SK-N-SH treated with all-trans-retinoic acid at 6 μM for 48 hours (cell line): ENCODE results near the gene PLEKHM3.

ENCODE experiments used
- ATAC-seq: fragments of 200-7000 bp; cut with Tn5 transposase; 3 replicates; pipeline ENCODE4 v1.9.1; 2020; ENCODE audit warnings: mild to moderate bottlenecking, moderate library complexity
- BACH2 ChIP-seq: fragments of 250-450 bp; sonication (Bioruptor Pico); IDR thresholded peaks from 2 replicates; pipeline ENCODE4 v1.9.0; 2021; ENCODE audit warnings: mild to moderate bottlenecking, borderline replicate concordance
- GLIS3 ChIP-seq: fragments of 250-450 bp; sonication (Bioruptor Pico); IDR thresholded peaks from 2 replicates; pipeline ENCODE4 v1.5.0; 2020; ENCODE audit warnings: mild to moderate bottlenecking, moderate library complexity
- ISL1 ChIP-seq: fragments of 250-450 bp; sonication (Bioruptor Pico); IDR thresholded peaks from 2 replicates; pipeline ENCODE4 v2.1.2; 2022; ENCODE audit warnings: mild to moderate bottlenecking, moderate library complexity
- SNAI2 ChIP-seq: fragments of 250-450 bp; sonication (Bioruptor Pico); IDR thresholded peaks from 2 replicates; pipeline ENCODE4 v1.5.0; 2020; ENCODE audit warnings: mild to moderate bottlenecking, moderate library complexity
- TCF4 ChIP-seq: fragments of 250-450 bp; sonication (Bioruptor Pico); IDR thresholded peaks from 2 replicates; pipeline ENCODE4 v1.8.0; 2021; ENCODE audit warnings: mild to moderate bottlenecking, moderate library complexity, borderline replicate concordance
- TOX ChIP-seq: fragments of 250-450 bp; sonication (Bioruptor Pico); IDR thresholded peaks from 2 replicates; pipeline ENCODE4 v1.8.0; 2021; ENCODE audit warnings: mild to moderate bottlenecking, moderate library complexity, borderline replicate concordance
- ZC3H10 ChIP-seq: fragments of 250-450 bp; sonication (Bioruptor Pico); IDR thresholded peaks from 2 replicates; pipeline ENCODE4 v1.5.1; 2021; ENCODE audit warnings: mild to moderate bottlenecking, moderate library complexity
- ZFP3 ChIP-seq: fragments of 250-450 bp; sonication (Bioruptor Pico); IDR thresholded peaks from 2 replicates; pipeline ENCODE4 v1.5.0; 2020; ENCODE audit warnings: mild to moderate bottlenecking, moderate library complexity
- ZFP30 ChIP-seq: fragments of 450-650 bp; formaldehyde crosslinking; IDR thresholded peaks from 2 replicates; pipeline ENCODE4 v1.5.0; 2022; ENCODE audit warnings: mild to moderate bottlenecking, moderate library complexity
- ZNF70 ChIP-seq: fragments of 450-650 bp; formaldehyde crosslinking; IDR thresholded peaks from 2 replicates; pipeline ENCODE4 v1.5.0; 2020; ENCODE audit warnings: mild to moderate bottlenecking, moderate library complexity
- TF ChIP-seq, protein P1 (sequence below): fragments of 250-450 bp; sonication (Bioruptor Pico); IDR thresholded peaks from 2 replicates; pipeline ENCODE4 v1.5.1; 2020; ENCODE audit warnings: low read depth, mild to moderate bottlenecking, moderate library complexity
- TF ChIP-seq, protein P2 (sequence below): fragments of 250-450 bp; sonication (Bioruptor Pico); IDR thresholded peaks from 2 replicates; pipeline ENCODE4 v1.8.0; 2021; ENCODE audit warnings: low read depth, mild to moderate bottlenecking, moderate library complexity, borderline replicate concordance
- TF ChIP-seq, protein P3 (sequence below): fragments of 250-450 bp; sonication (Bioruptor Pico); IDR thresholded peaks from 2 replicates; pipeline ENCODE4 v1.5.0; 2020; ENCODE audit warnings: mild to moderate bottlenecking, moderate library complexity

The PLEKHM3 gene

DNA sequence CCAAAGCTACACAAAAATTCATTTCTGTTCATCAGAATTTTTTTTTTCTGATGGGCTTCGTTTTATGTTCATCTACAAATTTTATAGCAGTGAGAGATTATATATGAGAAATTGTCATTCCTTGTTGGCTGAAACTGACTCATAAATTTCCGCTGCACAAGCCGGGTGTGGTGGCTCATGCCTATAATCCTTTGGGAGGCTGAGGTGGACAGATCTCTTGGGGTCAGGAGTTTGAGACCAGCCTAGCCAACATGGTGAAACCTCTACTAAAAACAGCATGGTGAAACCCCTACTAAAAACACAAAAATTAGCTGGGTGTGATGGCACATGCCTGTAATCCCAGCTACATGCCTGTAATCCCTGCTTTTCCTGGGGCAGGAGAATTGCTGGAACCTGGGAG lies 72.0 kb downstream of the PLEKHM3 start:
- TF ChIP-seq, protein P1, sequence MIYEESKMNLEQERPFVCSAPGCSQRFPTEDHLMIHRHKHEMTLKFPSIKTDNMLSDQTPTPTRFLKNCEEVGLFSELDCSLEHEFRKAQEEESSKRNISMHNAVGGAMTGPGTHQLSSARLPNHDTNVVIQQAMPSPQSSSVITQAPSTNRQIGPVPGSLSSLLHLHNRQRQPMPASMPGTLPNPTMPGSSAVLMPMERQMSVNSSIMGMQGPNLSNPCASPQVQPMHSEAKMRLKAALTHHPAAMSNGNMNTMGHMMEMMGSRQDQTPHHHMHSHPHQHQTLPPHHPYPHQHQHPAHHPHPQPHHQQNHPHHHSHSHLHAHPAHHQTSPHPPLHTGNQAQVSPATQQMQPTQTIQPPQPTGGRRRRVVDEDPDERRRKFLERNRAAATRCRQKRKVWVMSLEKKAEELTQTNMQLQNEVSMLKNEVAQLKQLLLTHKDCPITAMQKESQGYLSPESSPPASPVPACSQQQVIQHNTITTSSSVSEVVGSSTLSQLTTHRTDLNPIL (CRISPR knock-in tag): no peak
- no peak for TF ChIP-seq SNAI2
- ATAC-seq: no peak

DNA sequence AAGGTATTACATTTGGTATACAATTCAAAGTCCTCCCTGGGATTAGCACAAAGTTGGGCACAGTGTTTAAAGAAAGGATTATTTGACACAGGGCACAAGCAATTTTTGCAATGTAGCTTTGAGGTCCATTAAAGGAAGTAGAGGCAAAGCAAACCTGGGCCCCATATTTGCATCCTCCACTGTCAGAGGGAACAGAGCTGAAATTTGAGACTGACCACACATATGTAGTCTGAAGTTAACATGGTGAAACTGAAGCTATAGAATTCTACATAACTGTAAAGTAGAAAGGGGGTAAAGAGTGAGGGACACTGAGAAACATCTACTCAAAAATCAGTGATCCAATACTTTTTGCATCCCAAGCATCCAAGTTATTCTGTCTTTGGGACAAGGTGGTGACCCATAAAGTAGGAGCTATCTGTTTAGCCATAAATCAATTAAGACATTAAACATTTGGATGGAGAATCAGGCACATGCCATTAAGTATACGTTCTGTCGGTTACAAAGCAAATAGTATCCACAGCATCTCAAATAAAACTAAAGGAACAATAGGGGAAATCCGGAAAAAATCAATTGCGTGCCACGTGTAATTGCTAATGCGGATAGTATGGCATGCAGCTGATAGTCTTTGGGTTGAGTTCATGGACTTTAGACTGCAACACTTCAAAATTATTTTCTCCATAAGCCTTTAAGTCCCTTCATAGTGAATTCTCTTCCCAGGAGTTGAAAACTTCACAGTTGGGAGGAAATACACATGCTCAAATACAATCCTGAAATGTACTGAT lies 72.6 kb downstream of the PLEKHM3 start:
- TF ChIP-seq TCF4 (CRISPR knock-in tag) (no peak), ZC3H10 (CRISPR knock-in tag) (no peak), ISL1 (CRISPR knock-in tag) (no peak), SNAI2 (no peak), TOX (CRISPR knock-in tag) (no peak)
- TF ChIP-seq, protein P1 (CRISPR knock-in tag): no peak
- TF ChIP-seq, protein P2, sequence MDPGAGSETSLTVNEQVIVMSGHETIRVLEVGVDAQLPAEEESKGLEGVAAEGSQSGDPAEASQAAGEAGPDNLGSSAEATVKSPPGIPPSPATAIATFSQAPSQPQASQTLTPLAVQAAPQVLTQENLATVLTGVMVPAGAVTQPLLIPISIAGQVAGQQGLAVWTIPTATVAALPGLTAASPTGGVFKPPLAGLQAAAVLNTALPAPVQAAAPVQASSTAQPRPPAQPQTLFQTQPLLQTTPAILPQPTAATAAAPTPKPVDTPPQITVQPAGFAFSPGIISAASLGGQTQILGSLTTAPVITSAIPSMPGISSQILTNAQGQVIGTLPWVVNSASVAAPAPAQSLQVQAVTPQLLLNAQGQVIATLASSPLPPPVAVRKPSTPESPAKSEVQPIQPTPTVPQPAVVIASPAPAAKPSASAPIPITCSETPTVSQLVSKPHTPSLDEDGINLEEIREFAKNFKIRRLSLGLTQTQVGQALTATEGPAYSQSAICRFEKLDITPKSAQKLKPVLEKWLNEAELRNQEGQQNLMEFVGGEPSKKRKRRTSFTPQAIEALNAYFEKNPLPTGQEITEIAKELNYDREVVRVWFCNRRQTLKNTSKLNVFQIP: no peak
- TF ChIP-seq, protein P3, sequence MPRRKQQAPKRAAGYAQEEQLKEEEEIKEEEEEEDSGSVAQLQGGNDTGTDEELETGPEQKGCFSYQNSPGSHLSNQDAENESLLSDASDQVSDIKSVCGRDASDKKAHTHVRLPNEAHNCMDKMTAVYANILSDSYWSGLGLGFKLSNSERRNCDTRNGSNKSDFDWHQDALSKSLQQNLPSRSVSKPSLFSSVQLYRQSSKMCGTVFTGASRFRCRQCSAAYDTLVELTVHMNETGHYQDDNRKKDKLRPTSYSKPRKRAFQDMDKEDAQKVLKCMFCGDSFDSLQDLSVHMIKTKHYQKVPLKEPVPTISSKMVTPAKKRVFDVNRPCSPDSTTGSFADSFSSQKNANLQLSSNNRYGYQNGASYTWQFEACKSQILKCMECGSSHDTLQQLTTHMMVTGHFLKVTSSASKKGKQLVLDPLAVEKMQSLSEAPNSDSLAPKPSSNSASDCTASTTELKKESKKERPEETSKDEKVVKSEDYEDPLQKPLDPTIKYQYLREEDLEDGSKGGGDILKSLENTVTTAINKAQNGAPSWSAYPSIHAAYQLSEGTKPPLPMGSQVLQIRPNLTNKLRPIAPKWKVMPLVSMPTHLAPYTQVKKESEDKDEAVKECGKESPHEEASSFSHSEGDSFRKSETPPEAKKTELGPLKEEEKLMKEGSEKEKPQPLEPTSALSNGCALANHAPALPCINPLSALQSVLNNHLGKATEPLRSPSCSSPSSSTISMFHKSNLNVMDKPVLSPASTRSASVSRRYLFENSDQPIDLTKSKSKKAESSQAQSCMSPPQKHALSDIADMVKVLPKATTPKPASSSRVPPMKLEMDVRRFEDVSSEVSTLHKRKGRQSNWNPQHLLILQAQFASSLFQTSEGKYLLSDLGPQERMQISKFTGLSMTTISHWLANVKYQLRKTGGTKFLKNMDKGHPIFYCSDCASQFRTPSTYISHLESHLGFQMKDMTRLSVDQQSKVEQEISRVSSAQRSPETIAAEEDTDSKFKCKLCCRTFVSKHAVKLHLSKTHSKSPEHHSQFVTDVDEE: no peak
- TF ChIP-seq, all 23 proteins: peak for 0
- no peak for ATAC-seq

DNA sequence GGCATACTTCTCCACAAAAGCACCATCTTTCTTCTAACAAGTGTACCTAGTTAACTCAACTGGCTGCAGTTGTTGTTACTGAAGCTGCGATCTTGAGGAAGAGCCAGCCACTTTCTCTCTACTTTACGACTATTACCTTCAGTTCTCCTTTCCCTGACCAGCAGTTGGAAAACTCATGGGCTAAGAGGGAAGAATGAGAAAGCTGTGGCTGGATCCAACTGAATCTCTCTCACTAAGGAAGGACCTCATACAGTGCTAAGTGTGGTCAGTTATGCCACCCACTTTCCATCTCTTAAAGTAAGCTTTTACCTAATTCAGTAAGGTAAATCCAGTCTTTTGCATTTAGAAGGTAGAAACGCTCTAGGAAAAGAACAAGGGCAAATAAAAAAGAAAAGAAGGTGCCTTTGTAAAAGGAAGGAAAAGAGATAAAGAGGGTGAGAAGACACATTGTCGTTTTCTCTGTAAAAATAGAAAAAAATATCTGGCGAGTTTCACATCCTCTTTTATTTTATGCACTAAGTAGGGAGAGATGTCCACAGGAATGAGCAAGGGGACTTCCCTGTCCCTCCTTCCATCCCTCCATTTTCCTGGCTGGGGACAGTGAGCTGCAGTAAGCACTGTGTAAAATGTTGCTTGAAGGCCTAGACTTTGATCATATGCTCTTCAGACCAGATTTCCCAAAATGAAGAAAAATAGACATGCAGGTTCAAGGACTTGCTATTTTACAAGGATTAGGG lies 73.4 kb downstream of the PLEKHM3 start:
- ATAC-seq: no peak
- TF ChIP-seq TCF4 (CRISPR knock-in tag) (no peak), ZFP30 (CRISPR knock-in tag) (no peak), ZNF70 (CRISPR knock-in tag) (no peak), GLIS3 (CRISPR knock-in tag) (no peak), TOX (CRISPR knock-in tag) (no peak), BACH2 (CRISPR knock-in tag) (no peak), ZFP3 (CRISPR knock-in tag) (no peak)
- TF ChIP-seq, protein P2: no peak
- TF ChIP-seq, protein P1 (CRISPR knock-in tag): no peak
- TF ChIP-seq, protein P3: no peak
